Measurements from ENCODE around the gene TRNP1. TPM values are rescaled to one million over a fixed set of nuclear protein-coding genes. Genes with fewer than 3 reads are reported as not detected.
A peak's percentile ranks its signal among the peaks of the same experiment; 100 is the strongest.

The TRNP1 gene
- total RNA-seq, 1 donor from 2014 or later, result 48.8 TPM

GRCh38 chr1:27045973-27046558 lies 52.6 kb downstream of the TRNP1 start:
- H3K27ac Mint-ChIP-seq, result no peak overlapping the region

DNA sequence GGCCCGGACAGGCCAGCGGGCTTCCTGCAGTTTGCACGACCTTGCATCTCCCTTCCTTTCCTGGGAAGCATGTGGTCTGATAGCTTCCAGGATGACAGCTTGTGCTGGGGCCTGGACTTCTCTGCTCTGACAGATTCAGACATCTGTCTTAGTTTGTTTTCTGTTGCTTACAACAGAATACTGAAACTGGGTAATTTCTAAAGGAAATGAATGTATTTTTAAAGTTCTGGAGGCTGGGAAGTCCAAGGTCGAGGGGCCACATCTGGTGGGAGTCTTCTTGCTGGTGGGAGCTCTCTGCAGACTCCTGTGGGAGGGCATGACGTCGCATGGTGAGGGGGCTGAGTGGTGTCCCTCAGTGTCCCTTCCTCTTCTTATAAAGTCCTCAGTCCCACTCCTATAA lies 54.4 kb downstream of the TRNP1 start:
- TF ChIP-seq, protein P1, sequence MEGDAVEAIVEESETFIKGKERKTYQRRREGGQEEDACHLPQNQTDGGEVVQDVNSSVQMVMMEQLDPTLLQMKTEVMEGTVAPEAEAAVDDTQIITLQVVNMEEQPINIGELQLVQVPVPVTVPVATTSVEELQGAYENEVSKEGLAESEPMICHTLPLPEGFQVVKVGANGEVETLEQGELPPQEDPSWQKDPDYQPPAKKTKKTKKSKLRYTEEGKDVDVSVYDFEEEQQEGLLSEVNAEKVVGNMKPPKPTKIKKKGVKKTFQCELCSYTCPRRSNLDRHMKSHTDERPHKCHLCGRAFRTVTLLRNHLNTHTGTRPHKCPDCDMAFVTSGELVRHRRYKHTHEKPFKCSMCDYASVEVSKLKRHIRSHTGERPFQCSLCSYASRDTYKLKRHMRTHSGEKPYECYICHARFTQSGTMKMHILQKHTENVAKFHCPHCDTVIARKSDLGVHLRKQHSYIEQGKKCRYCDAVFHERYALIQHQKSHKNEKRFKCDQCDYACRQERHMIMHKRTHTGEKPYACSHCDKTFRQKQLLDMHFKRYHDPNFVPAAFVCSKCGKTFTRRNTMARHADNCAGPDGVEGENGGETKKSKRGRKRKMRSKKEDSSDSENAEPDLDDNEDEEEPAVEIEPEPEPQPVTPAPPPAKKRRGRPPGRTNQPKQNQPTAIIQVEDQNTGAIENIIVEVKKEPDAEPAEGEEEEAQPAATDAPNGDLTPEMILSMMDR (IDR thresholded peaks at IDR 0.05; ENCODE audit: unreplicated experiment), result no peak
- no peak overlapping the region for H3K4me3 Mint-ChIP-seq (ENCODE audit: low read depth)
- H3K27me3 Mint-ChIP-seq, result peaks cover 15% of the 10 kb centered on the region
- no peaks in the 10 kb centered on the region for H3K36me3 Mint-ChIP-seq (ENCODE audit: insufficient read depth)
- no peak for DNase-seq (ENCODE audit: low spot score, unreplicated experiment)
- no peaks in the 10 kb centered on the region for H3K4me1 Mint-ChIP-seq (ENCODE audit: low read depth)
- H3K9me3 Mint-ChIP-seq (ENCODE audit: low read depth), result no peaks in the 10 kb centered on the region
- no peak overlapping the region for H3K27ac Mint-ChIP-seq

More at GRCh38 chr1:27045973-27046558, 52.6 kb downstream of the TRNP1 start:
- TF ChIP-seq, protein P1 (IDR thresholded peaks at IDR 0.05; ENCODE audit: unreplicated experiment), result peak; percentile 92
- Mint-ChIP-seq H3K27me3 (peaks cover 15% of the 10 kb centered on the region), H3K9me3 (ENCODE audit: low read depth) (no peaks in the 10 kb centered on the region), H3K4me3 (ENCODE audit: low read depth) (no peak overlapping the region), H3K36me3 (ENCODE audit: insufficient read depth) (no peaks in the 10 kb centered on the region), H3K4me1 (ENCODE audit: low read depth) (no peaks in the 10 kb centered on the region)
- DNase-seq (ENCODE audit: low spot score, unreplicated experiment), result peak; percentile 68

- H3K27me3 Mint-ChIP-seq, result peaks cover 15% of the 10 kb centered on the region
- TF ChIP-seq, protein P1 (IDR thresholded peaks at IDR 0.05; ENCODE audit: unreplicated experiment), result no peak
- no peaks in the 10 kb centered on the region for H3K9me3 Mint-ChIP-seq (ENCODE audit: low read depth)
- H3K36me3 Mint-ChIP-seq (ENCODE audit: insufficient read depth), result no peaks in the 10 kb centered on the region
- no peak overlapping the region for H3K4me3 Mint-ChIP-seq (ENCODE audit: low read depth)
- H3K27ac Mint-ChIP-seq, result no peak overlapping the region
- DNase-seq (ENCODE audit: low spot score, unreplicated experiment), result no peak
- no peaks in the 10 kb centered on the region for H3K4me1 Mint-ChIP-seq (ENCODE audit: low read depth)
Observed at GRCh38 chr1:27049100-27049499, 55.6 kb downstream of the TRNP1 start.

- Mint-ChIP-seq H3K4me1 (ENCODE audit: low read depth) (no peaks in the 10 kb centered on the region), H3K27me3 (peaks cover 15% of the 10 kb centered on the region), H3K27ac (no peak overlapping the region), H3K9me3 (ENCODE audit: low read depth) (no peaks in the 10 kb centered on the region), H3K36me3 (ENCODE audit: insufficient read depth) (no peaks in the 10 kb centered on the region), H3K4me3 (ENCODE audit: low read depth) (no peak overlapping the region)
- TF ChIP-seq, protein P1 (IDR thresholded peaks at IDR 0.05; ENCODE audit: unreplicated experiment), result no peak
- DNase-seq (ENCODE audit: low spot score, unreplicated experiment), result no peak
Observed at GRCh38 chr1:27049607-27050006, 56.1 kb downstream of the TRNP1 start.

Other genes starting within 250 kb of the TRNP1 start
- gene PIGV, start 205.7 kb upstream of the TRNP1 start, total RNA-seq, result 10.2 and 12.1 TPM in 2 replicates
- gene ZDHHC18, start 167.0 kb upstream of the TRNP1 start, total RNA-seq, result 22.9 and 26.1 TPM in 2 replicates
- gene SFN, start 130.5 kb upstream of the TRNP1 start, total RNA-seq, result 0.36 and 0.44 TPM in 2 replicates
- 36.5 and 37.4 TPM in 2 replicates for gene GPN2, start 103.4 kb upstream of the TRNP1 start, total RNA-seq
- 21.2 and 23.9 TPM in 2 replicates for gene GPATCH3, start 93.2 kb upstream of the TRNP1 start, total RNA-seq
- 10.3 and 11.9 TPM in 2 replicates for gene NR0B2, start 79.7 kb upstream of the TRNP1 start, total RNA-seq
- 93.5 and 101 TPM in 2 replicates for gene NUDC, start 71.9 kb upstream of the TRNP1 start, total RNA-seq
- gene KDF1, start 33.2 kb upstream of the TRNP1 start, total RNA-seq, result 22.2 and 26.1 TPM in 2 replicates
- gene TENT5B, start 19.2 kb downstream of the TRNP1 start, total RNA-seq, result 5.1 and 5.7 TPM in 2 replicates
- 19.6 and 23.3 TPM in 2 replicates for gene SLC9A1, start 161.4 kb downstream of the TRNP1 start, total RNA-seq
- gene WDTC1, start 240.9 kb downstream of the TRNP1 start, total RNA-seq, result 51.4 and 53.8 TPM in 2 replicates